Right lobe of liver (tissue), 4 donors: Measurements from ENCODE around the gene ELOVL6.

ENCODE experiments used
- CTCF ChIP-seq, 4 donors: fragments of 200-600 bp in 3 of 4; fragments of 450-650 bp in 1 of 4; IDR thresholded peaks; one replicate each; pipeline versions ENCODE4 v1.5.1 to v1.8.0; 2016 to 2022; ENCODE audit warnings: antibody characterized with exemption in 4 of 4, mild to moderate bottlenecking in 2 of 4
- POLR2A ChIP-seq: fragments of 450-650 bp; IDR thresholded peaks from one replicate; pipeline ENCODE4 v1.6.1; 2017; ENCODE audit warnings: antibody characterized with exemption, mild to moderate bottlenecking
- donor health status: DM: no; HTN: no; CAD: no.
- donor health status: DM: no; HTN: no; CAD: no.
- donor health status: DM: no; HTN: yes; CAD: no.

- TF ChIP-seq POLR2A (no peak), CTCF (IDR thresholded peaks at IDR 0.05) (no peak)
Observed at GRCh38 chr4:110139111-110139510, 59.3 kb downstream of the ELOVL6 start.
